HG02642 (cell line): Measurements from ENCODE around the gene ZFHX3.

Experiments used
- ATAC-seq: cut with Tn5 transposase; IDR thresholded peaks from one replicate; pipeline ENCODE4 v1.9.1; 2021; ENCODE audit warnings: mild to moderate bottlenecking; ENCODE audit not compliant: unreplicated experiment, poor library complexity

Gene ZFHX3

GRCh38 chr16:72739577-72739976 lies 308.4 kb downstream of the ZFHX3 start:
- no peak for ATAC-seq

- ATAC-seq: no peak
These were observed 311.9 kb downstream of the ZFHX3 start for GRCh38 chr16:72736074-72736473.
